ENCODE measurements around the gene GABRR2.

GRCh38 chr6:89264296-89264695 is 50.8 kb downstream of the GABRR2 start:
- TF ChIP-seq EZH2phosphoT487 (IDR thresholded peaks at IDR 0.05; ENCODE audit: borderline replicate concordance, low read length) (no peak), CTCF (conservative IDR thresholded peaks at IDR 0.05; ENCODE audit: low read depth, low read length) (no peak)
